Epithelial cell of proximal tubule (primary cell): ENCODE data around the gene PIK3C2G. TPM values are rescaled to one million over a fixed set of nuclear protein-coding genes. Genes with fewer than 3 reads are reported as not detected.
A peak's percentile ranks its signal among the peaks of the same experiment; 100 is the strongest.
"Not testable (repeated sequence)": the region's sequence is repeated elsewhere in the genome, so short reads cannot be mapped to it uniquely, and the experiment has no call there.

Source experiments
- DNase-seq: peaks from one replicate; pipeline ENCODE4 v3.0.0-alpha.2; 2011; ENCODE audit warnings: low read depth
- H3K4me3 ChIP-seq: 2 replicates; pipeline ENCODE4 v1.5.1; 2011; ENCODE audit warnings: low read depth, mild to moderate bottlenecking, low read length
- CTCF ChIP-seq: conservative IDR thresholded peaks from 2 replicates; pipeline ENCODE4 v1.5.1; 2012; ENCODE audit warnings: low read depth, mild to moderate bottlenecking, low read length
- total RNA-seq: library from RNA; depleted of rRNA; stranded (reverse); fragments of >200 nt; gene quantifications from 2 replicates; pipeline ENCODE4 v1.2.3, GENCODE V29; 2015

PIK3C2G gene
- total RNA-seq, 1 donor from 2014 or later, result 0.12 TPM

- no peak for TF ChIP-seq CTCF
- no peak overlapping the region for H3K4me3 ChIP-seq
- DNase-seq, result no peak
These were observed 420.5 kb downstream of the PIK3C2G start for GRCh38 chr12:18681818-18682217.

GRCh38 chr12:18683327-18684013 is 422.2 kb downstream of the PIK3C2G start:
- TF ChIP-seq CTCF, result no peak
- H3K4me3 ChIP-seq, result no peak overlapping the region
- DNase-seq, result no peak

- DNase-seq, result no peak
- no peak for TF ChIP-seq CTCF
- H3K4me3 ChIP-seq, result no peak overlapping the region
These were observed 423.1 kb downstream of the PIK3C2G start for GRCh38 chr12:18684430-18684829.

GRCh38 chr12:18689771-18690170 is 428.5 kb downstream of the PIK3C2G start:
- no peak for TF ChIP-seq CTCF
- no peak for DNase-seq
- no peak overlapping the region for H3K4me3 ChIP-seq

- peak; percentile 90 for DNase-seq
- TF ChIP-seq CTCF, result no peak
- no peak overlapping the region for H3K4me3 ChIP-seq
These were observed 429.3 kb downstream of the PIK3C2G start for GRCh38 chr12:18690653-18691052.

GRCh38 chr12:18693986-18694385 is 432.7 kb downstream of the PIK3C2G start:
- not testable (repeated sequence) for H3K4me3 ChIP-seq, DNase-seq

GRCh38 chr12:18696971-18697602 is 435.8 kb downstream of the PIK3C2G start:
- H3K4me3 ChIP-seq, result no peak overlapping the region
- DNase-seq, result peak; percentile 42
- no peak for TF ChIP-seq CTCF

Other genes starting within 250 kb of the PIK3C2G start
- gene RERGL, start 171.3 kb upstream of the PIK3C2G start, total RNA-seq, result not detected in 2 replicates